NT2/D1 (cell line): Measurements from ENCODE around the gene C6orf132.

Source experiments
- SUZ12 ChIP-seq: IDR thresholded peaks from 2 replicates; pipeline ENCODE4 v1.6.1; 2011; ENCODE audit not compliant: insufficient read length, insufficient read depth; ENCODE audit errors: extremely low read depth
- YY1 ChIP-seq: IDR thresholded peaks from 2 replicates; pipeline ENCODE4 v1.6.1; 2011; ENCODE audit not compliant: insufficient read length, insufficient read depth
- ZNF274 ChIP-seq: IDR thresholded peaks from 2 replicates; pipeline ENCODE4 v1.6.1; 2011; ENCODE audit warnings: mild to moderate bottlenecking, low read depth, low read length

DNA sequence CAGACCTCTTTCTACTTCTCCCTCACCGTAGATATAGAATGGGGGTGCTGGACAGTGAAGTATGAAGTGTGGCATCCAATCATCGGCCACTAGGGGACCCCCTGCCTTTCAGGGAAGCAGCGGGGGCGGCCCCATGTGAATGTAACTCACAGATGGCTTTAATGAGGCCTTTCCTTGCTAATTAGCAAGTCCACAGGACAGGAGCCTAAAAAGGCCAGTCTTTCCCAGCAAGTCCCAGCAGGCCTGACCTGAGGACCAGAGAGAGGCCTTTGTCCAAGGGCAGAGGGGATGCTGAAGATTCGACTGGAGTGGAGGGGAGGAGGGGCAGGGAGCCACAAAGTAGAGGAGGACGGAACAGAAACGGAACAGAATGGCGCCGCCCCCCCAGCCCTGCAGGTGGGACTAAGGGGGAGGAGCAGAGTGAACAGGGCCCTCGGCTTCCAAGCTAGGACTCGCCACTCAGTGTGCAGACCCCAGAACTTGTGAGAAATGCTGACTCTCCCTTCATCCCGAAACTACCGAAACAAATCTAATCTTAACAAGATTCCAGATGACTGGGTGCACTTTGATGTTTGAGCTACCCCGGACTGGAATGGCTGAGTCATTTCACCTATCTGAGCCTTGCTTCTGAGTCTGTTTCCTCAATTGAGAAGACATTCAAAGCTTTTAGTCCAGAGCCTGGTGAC is 5.8 kb downstream of the C6orf132 start:
- TF ChIP-seq SUZ12 (no peak), ZNF274 (no peak), YY1 (no peak)
